Measurements from ENCODE around the gene WDPCP.
"Not testable (repeated sequence)": the region's sequence is repeated elsewhere in the genome, so short reads cannot be mapped to it uniquely, and the experiment has no call there.

The WDPCP gene

GRCh38 chr2:63218800-63219526 is 369.3 kb downstream of the WDPCP start:
- in situ Hi-C loops (cut with HindIII; ENCODE audit: low pct_ligation_motif_present, low pct_unique_long_range_greater_than_20kb, low sequenced_read_pairs) = no loop called here
- DNase-seq = no peak

- no peak for DNase-seq
- in situ Hi-C loops (cut with HindIII; ENCODE audit: low pct_ligation_motif_present, low pct_unique_long_range_greater_than_20kb, low sequenced_read_pairs) = no loop called here
Measured at GRCh38 chr2:63195310-63195709, 393.0 kb downstream of the WDPCP start.

- no peak for DNase-seq
- in situ Hi-C loops (cut with HindIII; ENCODE audit: low pct_ligation_motif_present, low pct_unique_long_range_greater_than_20kb, low sequenced_read_pairs) = no loop called here
Measured at GRCh38 chr2:63194175-63194574, 394.1 kb downstream of the WDPCP start.

GRCh38 chr2:63192889-63193774 is 395.1 kb downstream of the WDPCP start:
- in situ Hi-C loops (cut with HindIII; ENCODE audit: low pct_ligation_motif_present, low pct_unique_long_range_greater_than_20kb, low sequenced_read_pairs) = no loop called here
- no peak for DNase-seq

- no peak for DNase-seq
Measured at GRCh38 chr2:63192169-63192888, 395.9 kb downstream of the WDPCP start.

GRCh38 chr2:63189026-63189425 is 399.3 kb downstream of the WDPCP start:
- peak; percentile 40 for DNase-seq
- in situ Hi-C loops (cut with HindIII; ENCODE audit: low pct_ligation_motif_present, low pct_unique_long_range_greater_than_20kb, low sequenced_read_pairs) = no loop called here

More at GRCh38 chr2:63192169-63192888, 395.9 kb downstream of the WDPCP start:
- in situ Hi-C loops (cut with HindIII; ENCODE audit: low pct_ligation_motif_present, low pct_unique_long_range_greater_than_20kb, low sequenced_read_pairs) = no loop called here

GRCh38 chr2:63186331-63186730 is 401.9 kb downstream of the WDPCP start:
- in situ Hi-C loops (cut with HindIII; ENCODE audit: low pct_ligation_motif_present, low pct_unique_long_range_greater_than_20kb, low sequenced_read_pairs) = no loop called here
- no peak for DNase-seq

- in situ Hi-C loops (cut with HindIII; ENCODE audit: low pct_ligation_motif_present, low pct_unique_long_range_greater_than_20kb, low sequenced_read_pairs) = no loop called here
- DNase-seq = no peak
Measured at GRCh38 chr2:63163161-63163820, 425.0 kb downstream of the WDPCP start.

- in situ Hi-C loops (cut with HindIII; ENCODE audit: low pct_ligation_motif_present, low pct_unique_long_range_greater_than_20kb, low sequenced_read_pairs) = no loop called here
Measured at GRCh38 chr2:63159262-63159661, 429.0 kb downstream of the WDPCP start.

GRCh38 chr2:63136683-63137082 is 451.6 kb downstream of the WDPCP start:
- in situ Hi-C loops (cut with HindIII; ENCODE audit: low pct_ligation_motif_present, low pct_unique_long_range_greater_than_20kb, low sequenced_read_pairs); DNase-seq: not testable (repeated sequence)

More at GRCh38 chr2:63159262-63159661, 429.0 kb downstream of the WDPCP start:
- DNase-seq = no peak

- in situ Hi-C loops (cut with HindIII; ENCODE audit: low pct_ligation_motif_present, low pct_unique_long_range_greater_than_20kb, low sequenced_read_pairs) = no loop called here
- DNase-seq = no peak
Measured at GRCh38 chr2:63132020-63132419, 456.3 kb downstream of the WDPCP start.

GRCh38 chr2:63131196-63131595 is 457.1 kb downstream of the WDPCP start:
- no peak for DNase-seq
- in situ Hi-C loops (cut with HindIII; ENCODE audit: low pct_ligation_motif_present, low pct_unique_long_range_greater_than_20kb, low sequenced_read_pairs) = no loop called here

GRCh38 chr2:63127594-63127993 is 460.7 kb downstream of the WDPCP start:
- DNase-seq = no peak
- in situ Hi-C loops (cut with HindIII; ENCODE audit: low pct_ligation_motif_present, low pct_unique_long_range_greater_than_20kb, low sequenced_read_pairs) = no loop called here

GRCh38 chr2:63124850-63125249 is 463.4 kb downstream of the WDPCP start:
- no peak for DNase-seq
- in situ Hi-C loops (cut with HindIII; ENCODE audit: low pct_ligation_motif_present, low pct_unique_long_range_greater_than_20kb, low sequenced_read_pairs) = no loop called here

- DNase-seq = no peak
- in situ Hi-C loops (cut with HindIII; ENCODE audit: low pct_ligation_motif_present, low pct_unique_long_range_greater_than_20kb, low sequenced_read_pairs) = no loop called here
Measured at GRCh38 chr2:63124218-63124617, 464.1 kb downstream of the WDPCP start.

- in situ Hi-C loops (cut with HindIII; ENCODE audit: low pct_ligation_motif_present, low pct_unique_long_range_greater_than_20kb, low sequenced_read_pairs) = no loop called here
- no peak for DNase-seq
Measured at GRCh38 chr2:63122921-63123320, 465.4 kb downstream of the WDPCP start.

- in situ Hi-C loops (cut with HindIII; ENCODE audit: low pct_ligation_motif_present, low pct_unique_long_range_greater_than_20kb, low sequenced_read_pairs) = no loop called here
- no peak for DNase-seq
Measured at GRCh38 chr2:63121055-63121834, 467.0 kb downstream of the WDPCP start.

GRCh38 chr2:63118821-63119220 is 469.5 kb downstream of the WDPCP start:
- in situ Hi-C loops (cut with HindIII; ENCODE audit: low pct_ligation_motif_present, low pct_unique_long_range_greater_than_20kb, low sequenced_read_pairs) = no loop called here
- DNase-seq = no peak

All from ACHN (cell line).